Neuronal stem cell (in vitro differentiated cells): ENCODE measurements around the gene ABR.

Source experiments
- DNase-seq: peaks from one replicate; pipeline ENCODE4 v3.0.0-alpha.2; 2013; ENCODE audit warnings: low spot score
- H2AFZ ChIP-seq: one replicate; pipeline ENCODE4 v1.6.1; 2013; ENCODE audit warnings: mild to moderate bottlenecking, low read length, inconsistent platforms
- H2AK5ac ChIP-seq: 2 replicates; pipeline ENCODE4 v1.6.1; 2013; ENCODE audit warnings: low read depth, mild to moderate bottlenecking, inconsistent platforms, low read length, moderate library complexity, mixed read lengths
- H2BK120ac ChIP-seq: 2 replicates; pipeline ENCODE4 v1.6.1; 2013; ENCODE audit warnings: low read depth, mild to moderate bottlenecking, inconsistent platforms, low read length, moderate library complexity, mixed read lengths
- H2BK12ac ChIP-seq: one replicate; pipeline ENCODE4 v1.6.1; 2013; ENCODE audit warnings: low read length, inconsistent platforms
- H2BK15ac ChIP-seq: 2 replicates; pipeline ENCODE4 v1.6.1; 2013; ENCODE audit warnings: mild to moderate bottlenecking, low read length, inconsistent platforms, mixed read lengths
- H2BK5ac ChIP-seq: one replicate; pipeline ENCODE4 v1.6.1; 2013; ENCODE audit warnings: inconsistent platforms, mild to moderate bottlenecking, low read length, moderate library complexity
- H3K14ac ChIP-seq: one replicate; pipeline ENCODE4 v1.6.1; 2013; ENCODE audit warnings: low read length, inconsistent platforms
- H3K18ac ChIP-seq: 2 replicates; pipeline ENCODE4 v1.6.1; 2013; ENCODE audit warnings: low read length, inconsistent platforms
- H3K23ac ChIP-seq: 2 replicates; pipeline ENCODE4 v1.6.1; 2013; ENCODE audit warnings: low read depth, mild to moderate bottlenecking, mixed read lengths, low read length, inconsistent platforms; ENCODE audit not compliant: poor library complexity
- H3K27ac ChIP-seq: replicated peaks from 3 replicates; pipeline ENCODE4 v1.5.1; 2013; ENCODE audit warnings: low read length, inconsistent platforms
- H3K27me3 ChIP-seq, 3 experiments: 2 replicates each; pipeline ENCODE4 v1.6.1; 2013; ENCODE audit warnings: low read length in 3 of 3, mild to moderate bottlenecking in 2 of 3, inconsistent platforms in 1 of 3, low read depth in 1 of 3, mixed read lengths in 1 of 3, moderate library complexity in 1 of 3; ENCODE audit not compliant: control insufficient read depth in 3 of 3, insufficient read depth in 3 of 3
- H3K36me3 ChIP-seq, 2 donors: replicated peaks in 1 of 2; 2 replicates each; pipeline ENCODE4 v1.6.1; 2013; ENCODE audit warnings: low read length in 2 of 2; ENCODE audit not compliant: control insufficient read depth in 2 of 2, insufficient read depth in 2 of 2
- H3K4ac ChIP-seq: 2 replicates; pipeline ENCODE4 v1.6.1; 2013; ENCODE audit warnings: inconsistent platforms, mild to moderate bottlenecking, low read length, moderate library complexity
- H3K4me1 ChIP-seq, 2 donors: 1 replicate in 1 of 2; 2 replicates in 1 of 2; pipeline ENCODE4 v1.6.1; 2013; ENCODE audit warnings: low read length in 2 of 2, low read depth in 1 of 2; ENCODE audit not compliant: control insufficient read depth in 2 of 2, insufficient read depth in 1 of 2
- H3K4me2 ChIP-seq: one replicate; pipeline ENCODE4 v1.6.1; 2013; ENCODE audit warnings: mild to moderate bottlenecking, low read length, inconsistent platforms; ENCODE audit not compliant: insufficient read depth, poor library complexity, severe bottlenecking
- H3K4me3 ChIP-seq, 2 donors: 2 replicates each; pipeline ENCODE4 v1.5.1; 2013; ENCODE audit warnings: low read length in 2 of 2, mild to moderate bottlenecking in 2 of 2, inconsistent platforms in 1 of 2, moderate library complexity in 1 of 2
- H3K79me1 ChIP-seq: one replicate; pipeline ENCODE4 v1.6.1; 2013; ENCODE audit warnings: low read depth, mild to moderate bottlenecking, inconsistent platforms, low read length, moderate library complexity
- H3K9ac ChIP-seq: one replicate; pipeline ENCODE4 v1.6.1; 2013; ENCODE audit warnings: mild to moderate bottlenecking, low read depth, low read length, inconsistent platforms; ENCODE audit not compliant: poor library complexity
- H3K9me3 ChIP-seq, 2 donors: replicated peaks in 1 of 2; 2 replicates each; pipeline versions ENCODE3 to v1.6.1; 2013; ENCODE audit warnings: low read length in 2 of 2, mild to moderate bottlenecking in 2 of 2, inconsistent platforms in 1 of 2, low read depth in 1 of 2, mixed read lengths in 1 of 2, moderate library complexity in 1 of 2; ENCODE audit not compliant: control insufficient read depth in 2 of 2, insufficient read depth in 1 of 2
- H4K8ac ChIP-seq: one replicate; pipeline ENCODE4 v1.6.1; 2013; ENCODE audit warnings: low read depth, mild to moderate bottlenecking, inconsistent platforms, low read length, moderate library complexity
- H4K91ac ChIP-seq: one replicate; pipeline ENCODE4 v1.6.1; 2013; ENCODE audit warnings: low read length, low read depth, mild to moderate bottlenecking, inconsistent platforms; ENCODE audit not compliant: poor library complexity
- WGBS, 2 donors: extraction: QIAGEN DNeasy Blood & Tissue Kit; methylation state at CpG; one replicate each; pipeline ENCODE4 v1.1.7; 2013; ENCODE audit warnings: missing lambda C conversion rate in 2 of 2, mixed read lengths in 1 of 2; ENCODE audit not compliant: insufficient read length in 2 of 2, insufficient replicate concordance in 1 of 2; ENCODE audit errors: extremely low coverage in 2 of 2; 5-methylcytosine and 5-hydroxymethylcytosine counted together

Gene ABR

GRCh38 chr17:1107777-1108477 is 71.9 kb downstream of the ABR start:
- H2BK120ac ChIP-seq = no peak overlapping the region
- peak overlapping the region; percentile 53 for H2BK5ac ChIP-seq
- H3K4me2 ChIP-seq = peak overlapping the region; percentile 96
- no peaks in the 10 kb centered on the region for H3K27me3 ChIP-seq
- H3K23ac ChIP-seq = peak overlapping the region; percentile 43
- H3K27ac ChIP-seq = no peak overlapping the region
- peak overlapping the region; percentile 87 for H4K8ac ChIP-seq
- H2AK5ac ChIP-seq = peak overlapping the region; percentile 93
- peaks cover 26 to 33% of the 10 kb centered on the region in 2 donors for H3K4me1 ChIP-seq
- no CpG with 5 or more reads among the region's 24 CpGs for WGBS, 2 donors
- H3K9me3 ChIP-seq = peaks cover 0 to 1% of the 10 kb centered on the region in 2 donors
- peak overlapping the region; percentile 96 for H3K4ac ChIP-seq
- peak overlapping the region; percentile 79 to 84 for H3K4me3 ChIP-seq
- peak overlapping the region; percentile 41 for H3K14ac ChIP-seq
- peaks cover 6% of the 10 kb centered on the region for H3K79me1 ChIP-seq
- H3K36me3 ChIP-seq = peaks cover 2 to 5% of the 10 kb centered on the region in 2 donors
- no peak for DNase-seq
- peak overlapping the region; percentile 72 for H3K9ac ChIP-seq
- peak overlapping the region; percentile 15 for H3K18ac ChIP-seq
- H4K91ac ChIP-seq = no peak overlapping the region
- H2AFZ ChIP-seq = no peak overlapping the region
- peak overlapping the region; percentile 24 for H2BK12ac ChIP-seq
- peak overlapping the region; percentile 87 for H2BK15ac ChIP-seq

GRCh38 chr17:1107083-1107776 is 72.6 kb downstream of the ABR start:
- Histone ChIP-seq H2BK120ac (no peak overlapping the region), H3K27ac (no peak overlapping the region), H3K79me1 (peaks cover 6% of the 10 kb centered on the region), H2BK5ac (peak overlapping the region; percentile 19), H3K14ac (no peak overlapping the region), H3K18ac (peak overlapping the region; percentile 23), H3K4ac (no peak overlapping the region), H2AFZ (no peak overlapping the region), H3K4me2 (no peak overlapping the region), H3K9ac (peak overlapping the region; percentile 46), H3K23ac (peak overlapping the region; percentile 44), H3K27me3 (no peaks in the 10 kb centered on the region), H2AK5ac (peak overlapping the region; percentile 60), H3K4me1 (peaks cover 26 to 33% of the 10 kb centered on the region in 2 donors), H2BK15ac (no peak overlapping the region), H3K36me3 (peaks cover 2 to 5% of the 10 kb centered on the region in 2 donors), H2BK12ac (no peak overlapping the region), H4K91ac (no peak overlapping the region), H3K4me3 (no peak overlapping the region), H3K9me3 (no peaks in the 10 kb centered on the region), H4K8ac (no peak overlapping the region)
- no CpG with 5 or more reads among the region's 20 CpGs for WGBS, 2 donors
- no peak for DNase-seq

- Histone ChIP-seq H3K9ac (no peak overlapping the region), H3K36me3 (peaks cover 8 to 16% of the 10 kb centered on the region in 2 donors), H2AK5ac (no peak overlapping the region), H3K4me2 (no peak overlapping the region), H3K4me1 (peaks cover 8 to 11% of the 10 kb centered on the region in 2 donors), H3K4me3 (no peak overlapping the region), H3K9me3 (no peaks in the 10 kb centered on the region), H2BK120ac (no peak overlapping the region), H3K18ac (peak overlapping the region; percentile 19), H3K27ac (no peak overlapping the region), H3K4ac (no peak overlapping the region), H2AFZ (no peak overlapping the region), H3K23ac (no peak overlapping the region), H2BK12ac (no peak overlapping the region), H3K14ac (no peak overlapping the region), H3K79me1 (peaks cover 6% of the 10 kb centered on the region), H4K8ac (no peak overlapping the region), H2BK5ac (no peak overlapping the region), H4K91ac (no peak overlapping the region), H3K27me3 (no peaks in the 10 kb centered on the region), H2BK15ac (no peak overlapping the region)
- WGBS, 2 donors = no CpG with 5 or more reads among the region's 8 CpGs
- DNase-seq = no peak
Measured at GRCh38 chr17:1104222-1104621, 75.6 kb downstream of the ABR start.

- no peak overlapping the region for H2AFZ ChIP-seq
- no peak overlapping the region for H2AK5ac ChIP-seq
- H3K23ac ChIP-seq = no peak overlapping the region
- H3K4me2 ChIP-seq = no peak overlapping the region
- H3K36me3 ChIP-seq = peaks cover 6 to 27% of the 10 kb centered on the region in 2 donors
- H3K18ac ChIP-seq = no peak overlapping the region
- H3K79me1 ChIP-seq = no peaks in the 10 kb centered on the region
- DNase-seq = no peak
- H3K27ac ChIP-seq = no peak overlapping the region
- no peak overlapping the region for H3K4ac ChIP-seq
- no peak overlapping the region for H2BK120ac ChIP-seq
- no peak overlapping the region for H2BK12ac ChIP-seq
- no peak overlapping the region for H2BK5ac ChIP-seq
- no peak overlapping the region for H3K9ac ChIP-seq
- H3K4me3 ChIP-seq = no peak overlapping the region
- WGBS, 2 donors = no CpG with 5 or more reads among the region's 11 CpGs
- no peak overlapping the region for H4K8ac ChIP-seq
- H3K9me3 ChIP-seq = no peaks in the 10 kb centered on the region
- no peak overlapping the region for H3K14ac ChIP-seq
- H2BK15ac ChIP-seq = no peak overlapping the region
- no peak overlapping the region for H4K91ac ChIP-seq
- no peaks in the 10 kb centered on the region for H3K4me1 ChIP-seq
- no peaks in the 10 kb centered on the region for H3K27me3 ChIP-seq
Measured at GRCh38 chr17:1100382-1100781, 79.4 kb downstream of the ABR start.
